HepG2 (cell line): Measurements from ENCODE around the gene ITGAV. TPM values are rescaled to one million over a fixed set of nuclear protein-coding genes. Genes with fewer than 3 reads are reported as not detected.

Source experiments
- ARID3A ChIP-seq: IDR thresholded peaks from 2 replicates; pipeline ENCODE4 v1.6.1; 2012; ENCODE audit warnings: low read depth, low read length, improper control_type of control experiment
- FUBP1 ChIP-seq: sonication (generic); formaldehyde crosslinking; IDR thresholded peaks from 2 replicates; pipeline ENCODE4 v1.5.1; 2020; ENCODE audit warnings: missing genetic modification reagents, mild to moderate bottlenecking, borderline replicate concordance
- GLI4 ChIP-seq: sonication (generic); formaldehyde crosslinking; IDR thresholded peaks from 2 replicates; pipeline ENCODE4 v1.5.1; 2020; ENCODE audit warnings: missing genetic modification reagents, mild to moderate bottlenecking, moderate library complexity, borderline replicate concordance
- HDAC2 ChIP-seq: sonication (generic); formaldehyde crosslinking; IDR thresholded peaks from 2 replicates; pipeline ENCODE4 v1.4.0; 2020; ENCODE audit warnings: missing genetic modification reagents
- HIC2 ChIP-seq: sonication (generic); formaldehyde crosslinking; IDR thresholded peaks from 2 replicates; pipeline ENCODE4 v1.9.0; 2022; ENCODE audit warnings: low read depth, missing genetic modification reagents
- HNF4G ChIP-seq, 2 experiments: sonication (generic) in 1 of 2; formaldehyde crosslinking in 1 of 2; IDR thresholded peaks; 2 replicates each; pipeline versions ENCODE4 v1.4.0 to v1.6.1; 2011 to 2020; ENCODE audit warnings: borderline replicate concordance in 2 of 2, low read depth in 2 of 2, mild to moderate bottlenecking in 2 of 2, low read length in 1 of 2, missing genetic modification reagents in 1 of 2, moderate library complexity in 1 of 2
- MIXL1 ChIP-seq: IDR thresholded peaks from 2 replicates; pipeline ENCODE4 v1.6.1; 2016
- NAIF1 ChIP-seq: sonication (generic); formaldehyde crosslinking; IDR thresholded peaks from 2 replicates; pipeline ENCODE4 v1.5.0; 2020; ENCODE audit warnings: mild to moderate bottlenecking, missing genetic modification reagents, borderline replicate concordance
- RCOR2 ChIP-seq: IDR thresholded peaks from 2 replicates; pipeline ENCODE4 v1.6.1; 2016; ENCODE audit warnings: missing biosample characterization, missing genetic modification reagents
- SNAPC2 ChIP-seq: sonication (generic); formaldehyde crosslinking; IDR thresholded peaks from 2 replicates; pipeline ENCODE4 v1.8.1; 2022; ENCODE audit warnings: mild to moderate bottlenecking, missing genetic modification reagents
- SP4 ChIP-seq: sonication (generic); formaldehyde crosslinking; IDR thresholded peaks from 2 replicates; pipeline ENCODE4 v1.8.1; 2023; ENCODE audit warnings: mild to moderate bottlenecking, missing genetic modification reagents
- SRSF1 ChIP-seq: fragments of 200-400 bp; formaldehyde crosslinking; optimal IDR thresholded peaks from 2 replicates; pipeline ENCODE3; 2017; ENCODE audit warnings: mild to moderate bottlenecking, low read depth, low read length, moderate library complexity
- STAT5B ChIP-seq: sonication (generic); formaldehyde crosslinking; IDR thresholded peaks from 2 replicates; pipeline ENCODE4 v1.4.0; 2020; ENCODE audit warnings: missing genetic modification reagents
- USF2 ChIP-seq, 2 experiments: sonication (generic) in 1 of 2; formaldehyde crosslinking in 1 of 2; IDR thresholded peaks; 2 replicates each; pipeline versions ENCODE4 v1.5.1 to v1.6.1; 2011 to 2020; ENCODE audit warnings: borderline replicate concordance in 1 of 2, low read depth in 1 of 2, low read length in 1 of 2, mild to moderate bottlenecking in 1 of 2, missing genetic modification reagents in 1 of 2, moderate library complexity in 1 of 2
- ZNF441 ChIP-seq: sonication (generic); formaldehyde crosslinking; IDR thresholded peaks from 2 replicates; pipeline ENCODE4 v1.7.0; 2021; ENCODE audit warnings: missing genetic modification reagents, borderline replicate concordance
- ZNF460 ChIP-seq: sonication (generic); formaldehyde crosslinking; IDR thresholded peaks from 2 replicates; pipeline ENCODE4 v1.5.1; 2020; ENCODE audit warnings: missing genetic modification reagents, mild to moderate bottlenecking, borderline replicate concordance
- ZNF746 ChIP-seq: sonication (generic); formaldehyde crosslinking; IDR thresholded peaks from 2 replicates; pipeline ENCODE4 v1.8.0; 2022; ENCODE audit warnings: mild to moderate bottlenecking, missing genetic modification reagents
- ZNF83 ChIP-seq: sonication (generic); formaldehyde crosslinking; IDR thresholded peaks from 2 replicates; pipeline ENCODE4 v1.4.0; 2020; ENCODE audit warnings: missing genetic modification reagents, mild to moderate bottlenecking, borderline replicate concordance
- ZNF841 ChIP-seq: sonication (generic); formaldehyde crosslinking; IDR thresholded peaks from 2 replicates; pipeline ENCODE4 v1.8.1; 2023; ENCODE audit warnings: missing genetic modification reagents, borderline replicate concordance
- ZNF878 ChIP-seq: sonication (generic); formaldehyde crosslinking; IDR thresholded peaks from 2 replicates; pipeline ENCODE4 v1.8.1; 2023; ENCODE audit warnings: mild to moderate bottlenecking, missing genetic modification reagents, moderate library complexity
- polyA plus RNA-seq, 8 experiments: library from polyadenylated mRNA; depleted of rRNA in 3 of 8; stranded (reverse) in 7 of 8; unstranded in 1 of 8; fragments of >200 nt; fragmentation: Illumina TruSeq in 4 of 8; extraction: Trizol in 4 of 8; gene quantifications; 2 replicates each; pipeline versions ENCODE4 v1.2.1 to v1.2.3, GENCODE V29; 2011 to 2016; ENCODE audit warnings: low read depth in 4 of 8, missing spikeins in 1 of 8, mixed read lengths in 1 of 8; ENCODE audit not compliant: insufficient read depth in 1 of 8
- total RNA-seq, 5 experiments: library from RNA; depleted of rRNA; stranded (reverse); fragments of >200 nt; fragmentation: Illumina TruSeq; extraction: Trizol; gene quantifications; 2 replicates each; pipeline ENCODE4 v1.2.3, GENCODE V29; 2016; ENCODE audit warnings: low read depth in 1 of 5

Gene ITGAV
- total and polyA plus RNA-seq, 2 of the 13 experiments (the other 11 are each of a cell fraction or from before 2014, with no cell fraction given), result 59.1 to 60.4 TPM

GRCh38 chr2:186544255-186544675, 45.6 kb upstream of the ITGAV start (continued):
- no peak for TF ChIP-seq MIXL1 (CRISPR knock-in tag)
- no peak for TF ChIP-seq GLI4 (CRISPR knock-in tag)
- no peak for TF ChIP-seq SNAPC2 (CRISPR knock-in tag)
- no peak for TF ChIP-seq SRSF1
- no peak for TF ChIP-seq ZNF441
- TF ChIP-seq ARID3A, result peak; percentile 80
- TF ChIP-seq HNF4G (IDR thresholded peaks at IDR 0.05; ENCODE audit: borderline replicate concordance, low read depth, low read length), result no peak
- TF ChIP-seq HNF4G (CRISPR knock-in tag; IDR thresholded peaks at IDR 0.05; ENCODE audit: borderline replicate concordance, low read depth), result no peak
- TF ChIP-seq SP4 (CRISPR knock-in tag), result no peak
- TF ChIP-seq NAIF1 (CRISPR knock-in tag), result no peak
- no peak for TF ChIP-seq ZNF83 (CRISPR knock-in tag)
- TF ChIP-seq ZNF841, result no peak
- 0 out of 2 replicates have a peak, but pooled peaks have one; percentile 30 for TF ChIP-seq HDAC2 (CRISPR knock-in tag)
- TF ChIP-seq ZNF746 (CRISPR knock-in tag), result no peak
- no peak for TF ChIP-seq FUBP1
- TF ChIP-seq ZNF878 (CRISPR knock-in tag), result 0 out of 2 replicates have a peak, but pooled peaks have one; percentile 30
- no peak for TF ChIP-seq USF2 (IDR thresholded peaks at IDR 0.05; ENCODE audit: low read depth, low read length)
- no peak for TF ChIP-seq USF2 (CRISPR knock-in tag; IDR thresholded peaks at IDR 0.05; ENCODE audit: borderline replicate concordance)
- TF ChIP-seq HIC2 (CRISPR knock-in tag), result no peak
- no peak for TF ChIP-seq ZNF460
- TF ChIP-seq RCOR2, result peak; percentile 73
- TF ChIP-seq STAT5B (CRISPR knock-in tag), result no peak
